Brain microvascular endothelial cell (primary cell): Measurements from ENCODE around the gene ZNF414.

Experiments
- DNase-seq: peaks from one replicate; pipeline ENCODE4 v3.0.0-alpha.2; 2020
- H3K27ac ChIP-seq: fragments of 250-450 bp; sonication (Bioruptor Pico); 2 replicates; pipeline ENCODE4 v1.5.1; 2020; ENCODE audit warnings: mild to moderate bottlenecking, moderate library complexity
- H3K27me3 ChIP-seq: fragments of 250-450 bp; sonication (Bioruptor Pico); replicated peaks from 2 replicates; pipeline ENCODE4 v1.5.1; 2020; ENCODE audit warnings: mild to moderate bottlenecking
- H3K36me3 ChIP-seq: fragments of 250-450 bp; sonication (Bioruptor Pico); replicated peaks from 2 replicates; pipeline ENCODE4 v1.5.1; 2020; ENCODE audit warnings: mild to moderate bottlenecking
- H3K4me3 ChIP-seq: 2 replicates; pipeline ENCODE4 v1.5.1; 2011; ENCODE audit warnings: low read depth, mild to moderate bottlenecking, control low read depth, low read length, moderate library complexity
- in situ Hi-C: cut with HindIII; loops from 2 replicates; pipeline ENCODE4 v1.10.0; 2017; ENCODE audit warnings: low sequenced_read_pairs, low pct_ligation_motif_present
- TF ChIP-seq, protein P1 (sequence below): IDR thresholded peaks from 2 replicates; pipeline ENCODE4 v1.5.1; 2011; ENCODE audit warnings: low read depth, mild to moderate bottlenecking, moderate library complexity, low read length, control low read depth, inconsistent platforms; ENCODE audit errors: missing control alignments

The ZNF414 gene

GRCh38 chr19:8501516-8501915, 12.5 kb downstream of the ZNF414 start:
- H3K36me3 ChIP-seq = no peaks in the 10 kb centered on the region
- no peak overlapping the region for H3K4me3 ChIP-seq
- TF ChIP-seq, protein P1, sequence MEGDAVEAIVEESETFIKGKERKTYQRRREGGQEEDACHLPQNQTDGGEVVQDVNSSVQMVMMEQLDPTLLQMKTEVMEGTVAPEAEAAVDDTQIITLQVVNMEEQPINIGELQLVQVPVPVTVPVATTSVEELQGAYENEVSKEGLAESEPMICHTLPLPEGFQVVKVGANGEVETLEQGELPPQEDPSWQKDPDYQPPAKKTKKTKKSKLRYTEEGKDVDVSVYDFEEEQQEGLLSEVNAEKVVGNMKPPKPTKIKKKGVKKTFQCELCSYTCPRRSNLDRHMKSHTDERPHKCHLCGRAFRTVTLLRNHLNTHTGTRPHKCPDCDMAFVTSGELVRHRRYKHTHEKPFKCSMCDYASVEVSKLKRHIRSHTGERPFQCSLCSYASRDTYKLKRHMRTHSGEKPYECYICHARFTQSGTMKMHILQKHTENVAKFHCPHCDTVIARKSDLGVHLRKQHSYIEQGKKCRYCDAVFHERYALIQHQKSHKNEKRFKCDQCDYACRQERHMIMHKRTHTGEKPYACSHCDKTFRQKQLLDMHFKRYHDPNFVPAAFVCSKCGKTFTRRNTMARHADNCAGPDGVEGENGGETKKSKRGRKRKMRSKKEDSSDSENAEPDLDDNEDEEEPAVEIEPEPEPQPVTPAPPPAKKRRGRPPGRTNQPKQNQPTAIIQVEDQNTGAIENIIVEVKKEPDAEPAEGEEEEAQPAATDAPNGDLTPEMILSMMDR = no peak
- H3K27ac ChIP-seq = no peak overlapping the region
- no peaks in the 10 kb centered on the region for H3K27me3 ChIP-seq
- in situ Hi-C loops = no loop called here
- DNase-seq = no peak

DNA sequence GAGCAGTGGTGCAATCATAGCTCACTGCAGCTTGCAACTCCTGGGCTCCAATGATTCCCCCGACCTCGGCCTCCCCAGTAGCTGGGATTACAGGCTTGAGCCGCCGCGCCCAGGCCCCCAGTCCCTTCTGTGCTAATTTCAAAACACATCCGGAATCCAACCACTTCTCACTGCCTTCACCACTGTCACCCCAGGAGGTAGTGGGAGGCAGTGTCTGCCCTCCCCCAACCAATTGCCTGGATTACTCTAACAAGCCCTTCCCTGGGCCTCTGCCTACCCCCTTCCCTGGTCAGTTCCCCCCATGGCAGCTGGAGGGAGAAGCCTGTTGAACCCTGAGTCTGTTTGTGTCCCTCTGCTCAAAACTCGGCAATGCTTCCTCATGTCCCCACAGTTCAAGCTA, 13.8 kb downstream of the ZNF414 start:
- Histone ChIP-seq H3K27me3 (no peaks in the 10 kb centered on the region), H3K27ac (no peak overlapping the region), H3K4me3 (no peak overlapping the region), H3K36me3 (no peaks in the 10 kb centered on the region)
- in situ Hi-C loops = no loop called here
- no peak for DNase-seq
- TF ChIP-seq, protein P1 = no peak

DNA sequence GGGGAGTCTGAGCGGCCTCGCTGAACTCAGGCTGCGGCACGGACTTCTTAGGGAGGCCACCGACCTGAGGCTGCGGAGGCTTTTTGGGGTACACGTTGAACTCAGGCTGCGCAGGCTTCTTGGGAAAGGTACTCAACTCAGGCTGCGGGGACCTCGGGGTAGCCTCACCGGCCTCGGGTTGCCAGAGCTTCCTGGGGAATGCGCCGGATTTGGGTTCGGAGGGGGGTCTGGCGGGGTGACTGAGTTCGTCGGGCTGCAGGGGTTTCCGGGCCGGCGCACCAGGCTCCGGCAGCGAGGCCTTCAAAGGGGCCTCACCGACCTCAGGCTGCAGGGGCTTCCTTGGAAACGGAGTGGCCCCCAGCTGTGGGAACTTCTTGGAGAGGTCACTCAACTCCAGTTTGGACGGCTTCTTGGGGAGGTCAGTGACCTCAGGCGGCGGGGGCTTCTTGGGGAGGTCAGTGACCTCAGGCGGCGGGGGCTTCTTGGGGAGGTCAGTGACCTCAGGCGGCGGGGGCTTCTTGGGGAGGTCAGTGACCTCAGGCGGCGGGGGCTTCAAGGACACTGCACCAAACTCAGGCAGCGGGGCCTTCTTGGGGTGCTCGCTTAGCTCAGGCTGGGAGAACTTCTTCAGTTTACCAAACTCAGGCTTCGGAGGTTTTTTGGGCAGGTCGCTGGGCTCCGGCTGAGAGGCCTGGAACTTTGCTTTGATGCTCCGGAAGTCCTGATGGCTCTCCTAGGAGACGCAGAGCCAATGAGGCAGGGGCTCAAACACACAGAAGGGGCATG, 14.7 kb downstream of the ZNF414 start:
- no peaks in the 10 kb centered on the region for H3K36me3 ChIP-seq
- in situ Hi-C loops = no loop called here
- no peaks in the 10 kb centered on the region for H3K27me3 ChIP-seq
- H3K4me3 ChIP-seq = no peak overlapping the region
- no peak for DNase-seq
- TF ChIP-seq, protein P1 = no peak
- H3K27ac ChIP-seq = no peak overlapping the region

DNA sequence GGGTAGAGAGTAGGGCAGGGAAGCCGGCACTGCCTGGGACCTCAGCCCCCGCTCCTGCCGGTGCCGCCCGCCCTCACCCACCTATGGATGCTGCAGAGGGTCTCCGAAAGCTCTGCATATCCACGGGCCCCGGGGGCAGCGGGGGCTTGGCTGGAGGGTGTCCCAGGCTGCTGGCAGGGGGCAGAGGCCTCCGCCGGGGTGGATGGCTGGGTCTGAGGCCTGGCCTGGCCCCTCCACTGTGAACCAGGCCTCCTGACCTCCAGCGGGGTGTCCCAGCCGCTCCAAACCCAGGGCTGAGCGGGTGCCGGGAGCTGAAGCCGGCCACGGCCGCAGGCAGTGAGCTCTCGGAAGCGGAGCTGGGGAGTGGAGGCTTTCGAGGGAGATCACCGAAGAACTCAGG, 15.7 kb downstream of the ZNF414 start:
- no peak for DNase-seq
- Histone ChIP-seq H3K36me3 (no peaks in the 10 kb centered on the region), H3K4me3 (no peak overlapping the region), H3K27ac (no peak overlapping the region), H3K27me3 (no peaks in the 10 kb centered on the region)
- TF ChIP-seq, protein P1 = no peak
- in situ Hi-C loops = no loop called here

- H3K36me3 ChIP-seq = peaks cover 7% of the 10 kb centered on the region
- in situ Hi-C loops = no loop called here
- TF ChIP-seq, protein P1 = no peak
- no peak for DNase-seq
- no peak overlapping the region for H3K4me3 ChIP-seq
- no peaks in the 10 kb centered on the region for H3K27me3 ChIP-seq
- no peak overlapping the region for H3K27ac ChIP-seq
These were observed 19.8 kb downstream of the ZNF414 start for GRCh38 chr19:8494158-8494557.

DNA sequence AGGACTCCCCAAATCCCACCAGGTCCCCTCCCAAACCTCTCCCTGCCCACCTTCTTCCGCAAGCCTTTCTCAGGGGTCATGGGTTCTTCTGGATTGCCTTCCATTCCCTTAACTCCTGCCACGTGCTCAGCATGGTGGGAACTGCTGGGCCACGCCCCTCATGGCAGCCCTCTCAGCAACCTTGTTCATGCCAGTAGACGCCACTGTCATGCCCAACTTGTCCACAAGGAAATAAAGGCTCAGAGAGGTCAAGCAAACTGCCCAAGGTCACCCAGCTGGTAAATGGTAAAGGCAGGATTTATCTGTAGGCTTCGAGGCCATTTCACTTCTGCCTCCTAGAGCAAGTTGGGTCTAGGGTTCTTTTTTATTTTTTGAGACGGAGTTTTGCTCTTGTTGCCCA, 22.4 kb downstream of the ZNF414 start:
- TF ChIP-seq, protein P1 = no peak
- no peak overlapping the region for H3K27ac ChIP-seq
- no peak for DNase-seq
- H3K4me3 ChIP-seq = no peak overlapping the region
- H3K36me3 ChIP-seq = peaks cover 30% of the 10 kb centered on the region
- in situ Hi-C loops = no loop called here
- H3K27me3 ChIP-seq = no peaks in the 10 kb centered on the region
